ENCODE measurements around the gene INPP4B.

Gene INPP4B

DNA sequence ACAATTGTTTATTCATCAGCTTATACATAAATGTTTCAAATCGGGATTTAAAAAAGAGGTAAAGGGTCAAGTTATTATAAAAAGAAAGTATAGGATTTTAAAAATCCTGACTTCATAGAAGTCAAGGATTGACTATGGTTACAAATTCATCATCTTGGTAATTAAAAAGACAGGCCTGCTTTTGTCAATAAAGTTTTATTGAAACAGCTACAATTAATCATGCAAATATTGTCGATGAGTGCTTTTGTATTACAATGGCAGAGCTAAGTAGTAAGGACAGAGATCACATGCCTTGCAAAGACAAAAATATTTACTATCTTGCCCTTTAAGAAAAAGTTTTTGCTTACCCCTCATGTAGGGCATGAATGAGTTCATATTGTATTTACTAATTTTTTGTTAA, 614.3 kb downstream of the INPP4B start:
- no peak for DNase-seq (ENCODE audit: low read depth, low spot score)

DNA sequence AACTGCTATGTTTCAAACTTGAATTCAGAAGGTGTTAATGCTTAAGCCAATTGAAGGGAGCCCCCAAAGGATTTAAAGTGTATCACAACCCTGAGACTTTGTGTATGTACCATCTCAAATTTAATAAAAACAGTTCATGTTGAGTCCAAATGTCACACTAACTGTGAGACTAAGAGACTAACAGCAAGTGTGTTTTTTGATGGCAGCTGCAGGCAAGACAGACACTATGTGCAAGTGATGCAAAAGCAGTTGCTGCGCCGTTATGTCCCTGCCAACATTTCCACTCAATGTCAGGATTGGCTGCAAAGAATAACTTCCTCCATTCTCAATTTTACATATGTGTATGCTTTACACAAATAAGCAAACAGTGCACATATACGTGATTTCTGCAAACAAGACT, 615.1 kb downstream of the INPP4B start:
- no peak for DNase-seq (ENCODE audit: low read depth, low spot score)

DNA sequence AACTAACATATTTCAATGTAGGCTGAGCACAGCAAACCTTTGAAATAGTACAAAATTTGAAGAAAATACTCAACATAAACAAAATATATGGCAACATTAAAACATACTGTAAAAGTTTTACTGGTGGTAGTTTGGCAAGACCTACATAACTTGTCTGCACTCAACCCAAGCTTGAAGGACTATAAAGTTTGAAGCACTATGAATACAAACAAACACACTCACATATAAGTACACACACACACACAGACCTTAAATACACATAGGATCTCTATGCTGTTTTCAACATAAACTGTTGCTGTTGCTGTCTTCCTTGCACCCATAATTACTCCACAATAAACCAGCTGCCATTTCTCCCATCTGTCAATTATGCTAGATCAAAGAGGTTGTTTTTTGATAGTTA, 620.1 kb downstream of the INPP4B start:
- no peak for DNase-seq (ENCODE audit: low read depth, low spot score)

DNA sequence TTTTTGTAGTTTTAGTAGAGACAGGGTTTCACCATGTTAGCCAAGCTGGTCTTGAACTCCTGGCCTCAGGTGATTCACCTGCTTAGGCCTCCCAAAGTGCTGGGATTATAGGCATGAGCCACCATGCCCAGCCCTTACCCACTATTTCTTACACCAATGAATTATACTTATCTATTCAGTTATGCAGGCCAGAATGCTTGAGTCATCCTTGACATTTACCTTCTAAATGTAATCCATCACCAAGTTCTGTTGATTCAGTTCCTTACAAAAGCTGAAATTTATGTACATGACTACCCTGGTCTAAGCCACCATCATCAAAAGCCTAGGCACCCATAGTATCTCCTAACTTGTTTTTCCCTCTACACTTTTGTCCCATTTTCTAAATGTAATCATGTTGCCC, 624.0 kb downstream of the INPP4B start:
- no peak for DNase-seq (ENCODE audit: low read depth, low spot score)

DNA sequence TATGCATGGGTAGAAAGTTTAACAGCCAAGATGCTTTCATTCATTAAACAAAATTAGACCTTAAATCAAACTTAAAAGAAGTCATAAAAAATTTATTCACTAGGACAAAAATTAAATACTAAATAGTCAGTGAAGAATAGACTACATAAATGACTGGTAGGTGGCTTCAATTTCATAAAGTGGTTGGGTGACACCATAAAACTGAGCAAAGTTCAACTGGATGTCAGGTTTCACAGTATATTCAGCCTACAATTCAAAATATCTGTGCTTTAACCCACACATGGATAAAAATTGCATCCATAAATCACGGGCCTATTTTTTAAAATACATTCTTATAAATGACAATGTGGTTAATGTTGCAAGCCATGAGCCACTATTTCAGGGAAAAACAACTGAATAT, 627.4 kb downstream of the INPP4B start:
- DNase-seq (ENCODE audit: low read depth, low spot score) = no peak

DNA sequence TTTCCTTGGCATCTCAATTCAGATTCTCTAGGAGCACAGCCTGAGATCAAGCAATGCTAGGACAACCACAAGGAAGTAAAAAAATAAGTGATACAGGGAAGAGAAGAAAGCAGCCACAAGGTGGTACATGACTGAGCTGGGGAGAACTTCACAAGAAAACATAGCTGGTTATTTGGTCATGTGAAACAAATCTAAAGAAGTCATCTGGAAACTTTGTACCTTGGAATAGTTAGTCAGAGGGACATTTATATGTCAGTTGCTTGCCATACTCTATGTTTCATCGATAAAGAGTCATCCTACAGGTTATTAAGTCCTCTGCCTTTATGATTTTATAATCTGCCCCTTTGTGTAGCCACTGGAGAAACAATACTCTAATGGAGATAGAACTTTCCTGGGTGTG, 634.7 kb downstream of the INPP4B start:
- no peak for DNase-seq (ENCODE audit: low read depth, low spot score)

DNA sequence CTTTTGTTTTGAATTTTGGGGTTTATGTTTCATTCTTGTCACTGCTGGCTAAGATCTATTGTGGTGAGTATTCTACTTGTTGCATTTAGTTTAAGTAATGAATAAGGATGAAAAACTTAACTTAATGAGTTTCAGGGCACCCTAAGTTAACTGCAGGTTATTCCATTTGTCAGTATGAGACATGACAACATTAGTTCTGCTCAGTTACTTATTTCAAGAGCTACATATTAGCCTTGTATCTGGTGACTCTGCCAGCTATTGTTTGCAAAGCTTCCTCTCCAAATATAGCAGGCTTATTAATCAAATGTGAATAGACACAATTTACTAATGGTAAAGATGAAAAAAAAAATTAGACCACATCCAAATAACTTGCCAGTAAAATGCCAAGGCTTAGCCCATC, 642.6 kb downstream of the INPP4B start:
- DNase-seq (ENCODE audit: low read depth, low spot score) = no peak

DNA sequence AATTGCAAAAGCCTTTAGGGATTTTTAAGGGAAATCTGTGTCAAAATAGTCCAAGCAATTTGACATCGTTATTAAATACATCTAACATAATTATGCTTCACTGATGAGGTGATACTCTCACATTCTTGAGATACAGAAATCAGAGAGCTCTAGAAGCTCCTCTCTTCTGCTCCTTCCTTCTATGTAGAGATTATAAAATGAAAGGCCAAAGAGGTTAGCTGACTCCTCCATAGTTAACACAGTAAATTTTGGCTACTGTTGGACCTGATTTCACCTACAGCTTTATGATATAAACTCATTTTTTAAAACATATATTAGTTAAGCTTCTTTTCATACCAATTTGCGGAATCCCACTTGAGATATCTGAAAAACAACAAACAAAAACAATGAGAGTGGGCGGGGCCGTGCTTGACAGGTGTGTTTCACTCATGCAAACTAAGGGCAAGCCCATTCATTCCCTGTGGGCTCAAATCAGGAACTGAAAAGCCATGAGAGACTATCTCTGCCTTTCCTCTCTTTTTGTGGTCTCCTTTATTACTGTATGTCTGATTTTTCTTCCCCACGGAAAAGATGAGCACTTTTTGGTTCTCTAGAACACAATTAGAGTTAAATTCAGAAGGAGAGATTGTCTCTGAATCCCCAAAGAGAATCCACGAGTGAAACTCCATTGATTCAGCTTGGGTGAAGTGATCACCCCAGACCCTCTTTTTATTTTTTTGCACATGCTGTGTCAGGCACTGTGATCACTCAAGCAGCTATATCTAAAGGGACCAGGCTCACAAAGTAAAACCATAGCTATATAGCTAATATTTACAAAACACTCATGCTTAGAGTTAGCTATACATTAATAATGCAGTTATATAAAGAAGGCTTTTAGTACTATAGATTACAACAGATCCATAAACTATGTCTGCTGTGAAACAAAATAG, 643.4 kb downstream of the INPP4B start:
- no peak for DNase-seq (ENCODE audit: low read depth, low spot score)

DNA sequence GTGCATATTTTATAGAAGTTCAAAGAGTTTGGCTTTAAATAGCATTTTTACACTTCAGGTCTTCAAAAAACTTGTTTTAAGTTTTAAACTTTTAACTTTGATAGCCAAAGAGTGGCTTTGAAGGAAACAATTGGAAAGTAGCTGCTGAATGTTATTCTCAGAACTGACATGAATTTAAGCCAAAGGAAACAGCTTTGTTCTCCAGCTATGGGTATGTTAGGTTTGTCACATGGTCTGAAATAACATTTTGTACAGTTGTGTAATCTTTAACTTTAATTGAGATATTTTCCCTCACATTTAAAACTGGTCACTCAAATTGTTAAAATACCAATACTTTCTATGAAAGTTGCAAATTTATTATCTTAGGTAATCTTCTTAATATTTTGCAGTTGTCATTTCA, 645.1 kb downstream of the INPP4B start:
- no peak for DNase-seq (ENCODE audit: low read depth, low spot score)

DNA sequence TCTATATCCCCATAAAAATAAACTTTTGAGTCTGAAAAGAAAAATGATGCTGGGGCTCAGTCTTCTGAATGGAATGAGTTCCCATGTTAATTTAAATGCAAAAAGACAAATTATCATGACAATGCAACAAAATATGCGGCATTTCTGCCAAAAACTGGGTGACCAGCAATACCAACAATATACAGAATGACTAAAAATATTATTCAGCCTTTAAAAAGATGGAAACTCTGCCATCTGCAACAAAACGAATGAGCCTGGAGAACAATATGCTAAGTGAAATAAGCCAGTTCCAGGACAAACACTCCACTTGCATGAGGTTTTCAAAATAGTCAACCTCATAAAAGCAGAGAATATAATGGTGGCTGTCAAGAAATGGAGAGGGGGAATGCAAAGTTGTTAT, 651.2 kb downstream of the INPP4B start:
- DNase-seq (ENCODE audit: low read depth, low spot score) = no peak

DNA sequence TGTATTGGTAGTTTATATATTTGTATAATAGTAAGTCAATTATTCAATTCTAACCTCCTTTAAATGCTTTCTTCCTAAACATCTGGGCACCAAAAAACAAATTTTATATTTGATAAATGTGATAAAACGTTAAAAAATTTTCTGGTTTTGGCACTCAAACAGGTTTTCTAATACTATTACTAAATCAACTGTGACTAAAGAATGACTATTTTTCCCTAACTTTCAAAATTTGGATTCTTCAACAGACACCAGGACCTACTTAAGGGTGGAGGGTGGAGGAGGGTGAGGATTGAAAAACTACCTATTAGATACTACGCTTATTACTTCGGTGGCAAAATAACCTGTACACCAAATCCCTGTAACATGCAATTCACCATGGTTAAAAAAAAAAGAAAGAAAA, 654.2 kb downstream of the INPP4B start:
- DNase-seq (ENCODE audit: low read depth, low spot score) = no peak

DNA sequence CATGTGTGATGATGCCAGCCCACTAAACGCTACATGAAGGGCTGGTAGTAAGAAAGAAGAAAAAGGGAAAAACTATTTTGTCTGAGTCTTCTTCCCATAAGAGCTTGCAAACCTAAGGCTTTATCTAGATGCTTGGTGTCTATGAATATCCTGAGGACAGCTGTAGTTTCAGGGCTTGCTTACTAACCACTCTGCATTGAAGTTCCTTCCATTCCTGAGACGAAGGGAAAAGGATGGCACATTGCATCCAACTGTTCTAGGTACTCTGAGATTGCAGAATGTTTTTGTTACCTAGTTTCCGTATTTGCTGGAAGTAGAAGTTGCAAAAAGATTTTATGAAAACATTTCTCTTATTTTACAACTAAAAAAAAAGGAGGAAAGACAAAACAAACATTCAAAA, 665.1 kb downstream of the INPP4B start:
- DNase-seq (ENCODE audit: low read depth, low spot score) = no peak

DNA sequence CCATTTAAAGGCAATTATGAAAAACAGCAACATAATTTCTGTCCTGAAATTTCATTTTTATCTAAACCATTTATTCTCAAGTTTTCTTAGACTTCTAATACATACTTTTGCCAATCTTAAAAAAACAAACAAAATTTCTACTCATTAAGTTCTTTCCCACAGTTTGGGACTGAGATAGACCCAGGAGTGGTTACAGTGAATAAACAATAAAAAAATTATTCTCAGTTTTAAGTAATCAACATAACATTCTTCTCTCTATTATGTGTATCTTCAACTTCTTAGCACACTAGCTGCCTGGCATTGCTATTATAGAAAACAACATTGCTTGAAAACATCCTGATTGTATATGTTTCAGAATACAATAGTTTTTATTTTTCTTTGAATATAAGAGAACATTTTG, 676.9 kb downstream of the INPP4B start:
- DNase-seq (ENCODE audit: low read depth, low spot score) = no peak

DNA sequence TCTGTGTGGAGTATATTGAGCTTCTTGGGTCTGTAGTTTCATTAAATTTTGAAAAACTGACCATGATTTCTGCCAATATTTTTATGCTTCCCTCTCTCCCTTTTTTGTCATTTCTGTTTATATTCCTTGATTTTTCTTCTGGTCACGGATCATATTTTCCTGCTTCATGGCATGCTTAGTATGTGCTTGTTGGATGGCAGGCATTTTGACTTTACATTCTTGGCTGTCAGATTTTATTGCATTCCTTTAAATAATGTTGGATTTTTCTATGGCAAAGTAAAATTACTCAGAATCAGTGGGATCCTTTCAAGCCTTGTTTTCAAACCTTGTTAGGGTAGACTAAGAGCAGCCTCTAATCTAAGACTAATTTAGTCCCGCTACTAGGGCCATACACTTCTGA, 677.9 kb downstream of the INPP4B start:
- no peak for DNase-seq (ENCODE audit: low read depth, low spot score)

DNA sequence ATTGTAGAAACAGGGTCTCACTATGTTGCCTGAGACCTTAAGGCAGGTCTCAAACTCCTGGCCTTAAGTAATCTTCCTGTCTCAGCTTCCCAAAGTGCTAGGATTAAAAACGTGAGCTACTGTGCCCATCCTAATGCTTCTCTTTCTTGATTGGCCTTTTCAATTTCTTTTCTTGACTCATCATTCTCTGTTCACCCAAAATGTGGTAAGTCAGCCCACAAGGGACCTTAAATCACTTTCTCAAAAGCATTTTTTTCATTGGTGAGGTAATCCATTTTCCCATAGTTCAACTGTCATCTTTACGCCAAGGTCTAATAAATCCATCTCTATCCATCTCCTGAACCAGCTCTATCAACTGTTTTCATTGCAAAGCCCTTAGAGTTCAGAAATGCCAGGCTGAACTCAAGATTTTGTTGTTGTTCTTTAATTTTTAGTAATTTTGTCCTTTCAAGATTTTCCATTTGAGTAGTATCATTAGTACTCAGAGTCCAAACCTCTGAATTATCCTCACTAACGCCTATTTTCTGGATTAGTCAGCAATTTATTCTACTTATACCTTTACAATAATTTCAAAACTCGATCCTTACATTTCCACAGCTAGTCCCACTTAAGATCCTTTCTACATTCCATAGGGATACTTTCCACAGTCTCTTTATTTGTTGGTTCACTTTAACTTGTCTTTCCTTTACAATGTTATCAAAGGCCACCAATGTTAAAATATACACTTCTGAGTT, 681.2 kb downstream of the INPP4B start:
- DNase-seq (ENCODE audit: low read depth, low spot score) = no peak

DNA sequence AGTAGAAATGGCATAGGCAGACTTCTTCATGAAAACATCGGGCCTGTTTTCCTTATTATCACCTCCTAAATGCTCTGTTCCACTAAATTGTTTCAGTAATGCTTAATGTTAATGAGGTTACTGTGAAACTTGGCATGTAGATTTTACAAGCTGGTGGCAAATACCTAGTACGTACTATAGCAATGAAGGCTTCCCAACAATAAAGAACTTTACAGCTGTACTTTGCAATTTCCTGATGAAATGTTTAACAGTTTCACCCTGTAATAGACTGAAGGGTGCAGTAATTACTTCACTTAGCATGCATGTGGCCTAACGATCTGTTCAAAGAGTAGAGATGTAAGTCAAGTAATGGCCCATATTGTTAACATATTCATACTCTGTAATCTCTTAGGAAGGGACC, 685.0 kb downstream of the INPP4B start:
- DNase-seq (ENCODE audit: low read depth, low spot score) = no peak

DNA sequence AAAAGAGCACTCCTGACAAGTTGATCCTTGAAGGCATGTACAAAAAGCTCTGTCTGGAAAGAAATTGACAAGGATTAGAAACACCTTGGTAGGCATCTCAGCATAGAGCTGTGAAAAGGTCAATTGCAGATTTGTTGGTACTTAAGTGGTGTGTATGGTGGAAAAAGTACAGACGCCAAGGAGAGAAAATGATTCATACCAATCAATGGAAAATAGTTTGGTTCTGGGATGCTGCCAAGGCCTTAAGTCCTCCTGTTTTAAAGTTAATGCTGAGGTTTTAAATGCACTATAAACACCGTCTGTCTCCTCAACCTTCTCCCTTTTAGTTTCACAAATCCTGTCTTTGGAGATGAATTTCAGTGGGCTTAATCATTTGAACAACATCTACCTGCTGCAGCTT, 685.6 kb downstream of the INPP4B start:
- no peak for DNase-seq (ENCODE audit: low read depth, low spot score)

DNA sequence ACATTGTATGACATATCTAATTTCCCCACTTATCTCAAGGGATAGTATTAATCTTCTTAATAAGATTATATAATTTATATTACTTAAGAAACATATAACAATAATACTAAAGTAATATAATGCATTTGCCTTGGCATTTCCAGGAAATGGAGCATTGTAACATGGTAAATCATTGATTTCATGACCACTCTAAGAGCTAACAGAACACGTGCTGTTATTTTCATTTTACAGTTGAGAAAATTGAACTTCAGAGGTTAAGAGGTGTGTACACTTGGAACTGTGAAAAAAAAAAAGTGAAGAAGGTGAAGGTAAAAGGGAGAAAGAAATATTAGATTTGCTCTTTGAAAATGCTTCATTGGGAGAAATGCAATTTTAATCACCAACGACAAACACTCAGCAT, 687.1 kb downstream of the INPP4B start:
- no peak for DNase-seq (ENCODE audit: low read depth, low spot score)

DNA sequence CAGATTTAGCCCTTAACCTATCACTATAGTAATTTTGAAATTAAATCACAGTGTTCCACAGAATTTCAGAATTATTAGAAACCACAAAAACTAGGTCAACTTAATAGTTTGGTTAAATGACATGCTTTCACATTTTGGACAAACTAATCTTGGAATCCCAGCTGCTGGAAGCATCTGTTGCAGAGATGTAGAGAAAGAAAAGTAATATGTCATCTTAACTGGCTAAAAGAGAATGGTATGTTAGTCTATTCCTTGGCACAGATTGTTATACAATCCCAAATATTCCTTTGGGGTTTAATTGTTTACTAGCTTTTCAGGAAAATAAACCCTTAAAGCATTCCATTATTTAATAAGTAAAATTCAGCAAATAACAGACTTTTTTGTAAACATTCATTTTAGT, 689.8 kb downstream of the INPP4B start:
- DNase-seq (ENCODE audit: low read depth, low spot score) = no peak

DNA sequence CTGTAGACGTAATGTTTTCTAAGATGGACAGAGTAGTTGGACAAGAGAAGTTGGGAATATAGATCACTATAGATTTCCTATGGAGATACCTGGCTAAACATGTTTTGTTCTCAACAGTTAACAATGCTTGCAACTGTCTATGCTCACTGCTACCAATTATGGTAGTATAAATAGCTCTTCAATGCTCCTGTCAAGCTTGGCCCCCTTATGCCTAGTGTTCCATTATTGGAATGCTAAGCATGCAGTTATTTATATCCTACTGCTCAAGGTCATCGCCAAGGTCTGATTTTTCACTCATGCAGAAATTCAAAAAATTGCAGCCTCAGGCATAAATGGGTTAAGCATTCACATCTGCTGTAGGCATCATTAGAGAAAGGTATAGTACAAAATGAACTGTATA, 690.8 kb downstream of the INPP4B start:
- no peak for DNase-seq (ENCODE audit: low read depth, low spot score)

DNA sequence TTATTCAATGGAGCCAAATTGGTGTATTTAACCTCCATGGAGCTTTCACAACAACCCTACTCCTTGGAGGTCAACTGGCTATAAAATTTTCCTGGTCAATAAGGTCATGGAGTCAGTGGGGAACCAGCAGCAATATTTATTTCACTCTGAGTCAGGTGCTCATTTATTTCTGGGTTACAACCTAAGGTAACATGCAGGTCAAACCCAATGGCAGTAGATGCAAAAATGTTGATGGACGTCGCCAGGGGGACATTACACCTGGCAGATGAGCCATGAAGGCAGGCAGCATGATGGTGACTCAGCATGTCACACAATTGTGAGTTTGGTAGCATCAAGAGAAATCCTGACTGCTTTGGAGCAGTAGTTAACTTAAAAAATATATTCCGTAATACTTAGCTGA, 695.6 kb downstream of the INPP4B start:
- no peak for DNase-seq (ENCODE audit: low read depth, low spot score)

DNA sequence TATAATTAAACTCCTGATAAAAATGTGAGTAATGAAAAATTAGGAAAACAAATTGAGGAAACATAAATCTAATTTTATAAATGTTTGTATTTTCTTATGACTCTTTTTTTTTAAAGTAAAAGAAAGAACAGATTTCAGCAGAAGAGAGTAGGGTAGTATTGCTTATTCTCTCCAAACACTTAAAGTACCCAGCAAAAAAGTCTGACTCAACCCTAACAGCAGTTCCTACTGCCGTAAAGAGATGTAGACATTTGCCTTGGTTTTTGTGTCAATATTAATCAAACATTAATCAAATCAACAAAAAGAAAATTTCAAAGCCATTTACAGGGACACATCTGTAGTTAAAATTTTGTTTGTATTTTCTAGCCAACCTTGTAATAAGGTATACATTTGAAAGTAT, 701.3 kb downstream of the INPP4B start:
- DNase-seq (ENCODE audit: low read depth, low spot score) = no peak

DNA sequence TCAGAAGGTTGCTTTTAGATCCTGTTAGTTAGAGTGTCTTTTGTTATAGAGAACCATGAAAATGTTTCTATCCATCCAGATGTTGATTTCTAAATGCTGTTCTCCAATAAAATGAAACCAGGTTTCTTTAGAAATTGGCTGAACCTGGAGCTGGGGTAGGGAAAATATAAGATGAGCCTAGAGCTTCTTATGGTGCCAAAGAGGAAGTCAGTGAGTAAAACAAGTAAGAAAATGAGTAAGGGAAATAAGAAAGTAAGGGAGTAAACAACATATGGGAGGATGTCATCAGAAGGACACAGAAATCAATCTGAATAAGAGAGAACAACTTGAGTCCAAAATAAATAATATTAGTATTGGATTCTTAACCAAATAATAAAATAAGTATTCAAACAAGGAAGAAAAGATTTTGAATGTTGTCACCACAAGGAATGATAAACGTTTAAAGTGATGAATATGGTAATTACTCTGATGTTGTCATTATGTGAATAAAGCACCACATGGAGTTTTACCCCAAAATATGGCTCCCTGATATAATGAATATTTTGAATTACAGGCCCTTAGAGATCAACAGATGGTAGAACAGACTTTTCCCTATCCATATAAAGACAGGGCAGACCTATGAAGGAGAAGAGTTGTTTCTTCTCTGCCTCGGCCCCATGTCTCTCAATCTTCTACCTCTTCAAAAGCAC, 703.6 kb downstream of the INPP4B start:
- DNase-seq (ENCODE audit: low read depth, low spot score) = no peak
